Smooth muscle cell (in vitro differentiated cells): ENCODE data around the gene PANK2. TPM values are rescaled to one million over a fixed set of nuclear protein-coding genes. Genes with fewer than 3 reads are reported as not detected.

Experiments used
- DNase-seq: peaks from one replicate; lab custom pipeline; 2025; ENCODE audit not compliant: unreplicated experiment; lab: John Stamatoyannopoulos, UW
- H2AFZ ChIP-seq: fragments of 200-600 bp; sonication (generic); 2 replicates; pipeline ENCODE4 v1.6.0; 2016; ENCODE audit warnings: antibody characterized with exemption, low read depth, mild to moderate bottlenecking
- H3F3A ChIP-seq: fragments of 200-600 bp; sonication (generic); 2 replicates; pipeline ENCODE4 v1.6.0; 2017; ENCODE audit warnings: antibody characterized with exemption, low read depth
- H3K27ac ChIP-seq: fragments of 200-600 bp; sonication (generic); 2 replicates; pipeline ENCODE4 v1.5.1; 2016; ENCODE audit warnings: low read depth, mild to moderate bottlenecking
- H3K27me3 ChIP-seq: fragments of 200-600 bp; sonication (generic); 2 replicates; pipeline ENCODE4 v1.6.1; 2016; ENCODE audit warnings: low read depth, mild to moderate bottlenecking
- H3K36me3 ChIP-seq: fragments of 200-600 bp; sonication (generic); 2 replicates; pipeline ENCODE4 v1.5.1; 2016; ENCODE audit warnings: low read depth
- H3K4me1 ChIP-seq: fragments of 200-600 bp; sonication (generic); 2 replicates; pipeline ENCODE4 v1.5.1; 2016; ENCODE audit warnings: low read depth
- H3K4me2 ChIP-seq: fragments of 200-600 bp; sonication (generic); 2 replicates; pipeline ENCODE4 v1.6.0; 2016; ENCODE audit warnings: mild to moderate bottlenecking
- H3K4me3 ChIP-seq: fragments of 200-600 bp; sonication (generic); 2 replicates; pipeline ENCODE4 v1.5.1; 2016; ENCODE audit warnings: mild to moderate bottlenecking
- H3K79me2 ChIP-seq: fragments of 200-600 bp; sonication (generic); 2 replicates; pipeline ENCODE4 v1.6.0; 2016; ENCODE audit warnings: low read depth, mild to moderate bottlenecking
- H3K9ac ChIP-seq: fragments of 200-600 bp; sonication (generic); 2 replicates; pipeline ENCODE4 v1.6.0; 2016; ENCODE audit warnings: low read depth
- H3K9me3 ChIP-seq: fragments of 200-600 bp; sonication (generic); replicated peaks from 2 replicates; pipeline ENCODE4 v1.5.1; 2016; ENCODE audit warnings: low read depth
- H4K20me1 ChIP-seq: fragments of 200-600 bp; sonication (generic); 2 replicates; pipeline ENCODE4 v1.6.0; 2016; ENCODE audit warnings: low read depth
- CTCF ChIP-seq: fragments of 200-600 bp; sonication (generic); IDR thresholded peaks from 2 replicates; pipeline ENCODE4 v1.5.1; 2017; ENCODE audit warnings: borderline replicate concordance, mild to moderate bottlenecking, antibody characterized with exemption; ENCODE audit not compliant: insufficient read depth, poor library complexity, severe bottlenecking
- WGBS: methylation state at CpG from one replicate; pipeline ENCODE4 v1.1.7; 2016; ENCODE audit warnings: low lambda C conversion rate; 5-methylcytosine and 5-hydroxymethylcytosine counted together
- polyA plus RNA-seq: library from polyadenylated mRNA; unstranded; fragments of >200 nt; fragmentation: Nextera tagmentation; extraction: Ambion mirVana; gene quantifications from 2 replicates; pipeline ENCODE4 v1.2.1, GENCODE V29; 2016
- total RNA-seq: library from RNA; depleted of rRNA; stranded (reverse); fragments of >200 nt; gene quantifications from 2 replicates; pipeline ENCODE4 v1.2.3, GENCODE V29; 2014

PANK2 gene
- total and polyA plus RNA-seq, 2 experiments from 2014 or later, result 24.7 to 40.8 TPM

GRCh38 chr20:3914446-3914845 is 25.3 kb downstream of the PANK2 start:
- H4K20me1 ChIP-seq, result peaks cover 96% of the 10 kb centered on the region
- H3K4me3 ChIP-seq, result no peak overlapping the region
- H3K27ac ChIP-seq, result no peak overlapping the region
- no peak for TF ChIP-seq CTCF
- H3K4me1 ChIP-seq, result no peaks in the 10 kb centered on the region
- no peak overlapping the region for H3K4me2 ChIP-seq
- WGBS, result 100% methylated on average over 2 of the region's 2 CpGs
- no peaks in the 10 kb centered on the region for H3K9me3 ChIP-seq
- H2AFZ ChIP-seq, result no peak overlapping the region
- H3K27me3 ChIP-seq, result no peaks in the 10 kb centered on the region
- H3K36me3 ChIP-seq, result peaks cover 20% of the 10 kb centered on the region
- H3K79me2 ChIP-seq, result peaks cover 98% of the 10 kb centered on the region
- H3F3A ChIP-seq, result no peaks in the 10 kb centered on the region
- H3K9ac ChIP-seq, result no peak overlapping the region
- no peak for DNase-seq

DNA sequence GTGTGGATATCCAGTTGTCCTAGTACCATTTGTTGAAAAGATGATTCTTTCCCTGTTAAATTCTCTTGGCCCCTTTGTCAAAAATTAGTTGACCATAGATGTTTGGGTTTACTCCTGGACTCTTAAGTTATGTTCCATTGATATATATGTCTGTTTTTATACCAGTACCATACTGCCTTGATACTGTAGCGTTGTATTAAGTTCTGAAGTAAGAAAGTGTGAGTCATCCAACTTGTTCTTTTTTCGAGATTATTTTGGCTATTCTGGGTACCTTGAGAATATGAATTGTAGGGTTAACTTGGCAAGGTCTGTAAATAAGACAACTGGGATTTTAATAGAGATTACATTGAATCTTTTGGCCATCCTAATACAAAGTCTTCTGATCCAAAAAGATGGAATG is 26.5 kb downstream of the PANK2 start:
- H3F3A ChIP-seq, result no peaks in the 10 kb centered on the region
- no peaks in the 10 kb centered on the region for H3K4me1 ChIP-seq
- no peak for TF ChIP-seq CTCF
- 94% methylated on average over 2 of the region's 2 CpGs for WGBS
- peaks cover 96% of the 10 kb centered on the region for H4K20me1 ChIP-seq
- no peak overlapping the region for H3K4me2 ChIP-seq
- H3K79me2 ChIP-seq, result peaks cover 97% of the 10 kb centered on the region
- no peak overlapping the region for H3K9ac ChIP-seq
- no peaks in the 10 kb centered on the region for H3K9me3 ChIP-seq
- H3K27ac ChIP-seq, result no peak overlapping the region
- no peak overlapping the region for H3K4me3 ChIP-seq
- H3K36me3 ChIP-seq, result peaks cover 16% of the 10 kb centered on the region
- no peak overlapping the region for H2AFZ ChIP-seq
- no peaks in the 10 kb centered on the region for H3K27me3 ChIP-seq
- no peak for DNase-seq

- no peak overlapping the region for H3K9ac ChIP-seq
- H3K27me3 ChIP-seq, result no peaks in the 10 kb centered on the region
- no peak for DNase-seq
- peaks cover 93% of the 10 kb centered on the region for H3K79me2 ChIP-seq
- no peak for TF ChIP-seq CTCF
- H3F3A ChIP-seq, result peaks cover 2% of the 10 kb centered on the region
- no peaks in the 10 kb centered on the region for H3K4me1 ChIP-seq
- no peaks in the 10 kb centered on the region for H3K9me3 ChIP-seq
- H3K27ac ChIP-seq, result no peak overlapping the region
- no peak overlapping the region for H2AFZ ChIP-seq
- 78% methylated on average over 2 of the region's 2 CpGs for WGBS
- peaks cover 96% of the 10 kb centered on the region for H4K20me1 ChIP-seq
- no peak overlapping the region for H3K4me2 ChIP-seq
- H3K4me3 ChIP-seq, result no peak overlapping the region
- peaks cover 11% of the 10 kb centered on the region for H3K36me3 ChIP-seq
Measured at GRCh38 chr20:3916364-3916763, 27.2 kb downstream of the PANK2 start.

DNA sequence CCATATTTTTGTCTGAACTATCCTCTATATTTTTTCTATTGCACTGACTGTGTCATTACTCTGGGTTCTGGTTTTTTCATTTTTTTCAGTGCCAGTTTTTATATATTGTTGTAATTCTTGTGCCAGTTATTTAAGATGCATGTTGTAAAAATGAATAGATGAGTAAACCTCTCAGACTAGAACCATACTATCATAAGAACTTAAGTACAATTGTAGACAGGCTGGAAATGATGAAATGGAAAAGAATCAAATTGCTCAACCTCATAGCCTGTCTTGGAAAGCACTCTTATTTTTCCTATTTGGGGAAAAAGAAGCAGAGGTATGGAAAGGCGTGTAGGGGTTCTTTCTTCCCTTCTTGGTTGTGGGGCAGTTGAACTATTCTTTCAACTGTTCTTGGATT is 30.2 kb downstream of the PANK2 start:
- Histone ChIP-seq H3F3A (peaks cover 8% of the 10 kb centered on the region), H4K20me1 (peaks cover 99% of the 10 kb centered on the region), H3K4me3 (no peak overlapping the region), H3K36me3 (peaks cover 8% of the 10 kb centered on the region), H2AFZ (no peak overlapping the region), H3K4me1 (no peaks in the 10 kb centered on the region), H3K9me3 (no peaks in the 10 kb centered on the region), H3K27me3 (no peaks in the 10 kb centered on the region), H3K4me2 (no peak overlapping the region), H3K27ac (peak overlapping the region; percentile 30), H3K79me2 (peaks cover 79% of the 10 kb centered on the region), H3K9ac (no peak overlapping the region)
- no peak for DNase-seq
- WGBS, result 74% methylated on average over 1 of the region's 1 CpG
- TF ChIP-seq CTCF, result no peak
